Esophagus muscularis mucosa (tissue), 3 donors: ENCODE measurements around the gene TUBA4B.

Experiments used
- CTCF ChIP-seq, 3 experiments: fragments of 200-600 bp in 2 of 3; fragments of 450-650 bp in 1 of 3; sonication (generic) in 2 of 3; IDR thresholded peaks; one replicate each; pipeline ENCODE4 v1.5.1; 2017 to 2019; ENCODE audit warnings: antibody characterized with exemption in 3 of 3, mild to moderate bottlenecking in 2 of 3, moderate library complexity in 1 of 3
- POLR2A ChIP-seq: fragments of 450-650 bp; IDR thresholded peaks from one replicate; pipeline ENCODE4 v1.6.1; 2017; ENCODE audit warnings: antibody characterized with exemption, moderate library complexity, mild to moderate bottlenecking, low read depth
- POLR2AphosphoS5 ChIP-seq, 2 donors: sonication (generic); formaldehyde crosslinking; IDR thresholded peaks; one replicate each; pipeline ENCODE4 v1.6.1; 2017; ENCODE audit warnings: antibody characterized with exemption in 2 of 2

- no peak for TF ChIP-seq POLR2A
- TF ChIP-seq CTCF (IDR thresholded peaks at IDR 0.05) = no peak
- TF ChIP-seq POLR2AphosphoS5 (IDR thresholded peaks at IDR 0.05) = no peak
Observed at GRCh38 chr2:219261024-219261855, 8.2 kb downstream of the TUBA4B start.
